Transverse colon (tissue), 3 donors: ENCODE data around the gene RASL10A.

Experiments used
- CTCF ChIP-seq, 5 experiments: fragments of 200-600 bp in 3 of 5; fragments of 450-650 bp in 2 of 5; sonication (generic) in 3 of 5; IDR thresholded peaks; 1 replicate in 2 of 5; 2 replicates in 3 of 5; pipeline ENCODE4 v1.5.1; 2016 to 2017; ENCODE audit warnings: antibody characterized with exemption in 5 of 5, inconsistent platforms in 3 of 5, mild to moderate bottlenecking in 2 of 5, moderate library complexity in 1 of 5
- EP300 ChIP-seq: sonication (generic); formaldehyde crosslinking; IDR thresholded peaks from one replicate; pipeline ENCODE4 v1.6.1; 2017; ENCODE audit warnings: antibody characterized with exemption, low read depth

- TF ChIP-seq EP300 (no peak), CTCF (IDR thresholded peaks at IDR 0.05) (peak in 1 of 5 experiments; percentile 13)
Observed at GRCh38 chr22:29267462-29267857, 48.0 kb downstream of the RASL10A start.
